Activated CD4-positive, alpha-beta memory T cell treated with anti-CD3 and anti-CD28 coated beads for 36 hours (primary cell): Measurements from ENCODE around the gene MLXIPL. TPM values are rescaled to one million over a fixed set of nuclear protein-coding genes. Genes with fewer than 3 reads are reported as not detected.
A peak's percentile ranks its signal among the peaks of the same experiment; 100 is the strongest.
"Not testable (repeated sequence)": the region's sequence is repeated elsewhere in the genome, so short reads cannot be mapped to it uniquely, and the experiment has no call there.

Source experiments
- CTCF ChIA-PET: fragments of 350-600 bp; sonication (Branson Sonifier 250); formaldehyde crosslinking; loops from one replicate; lab custom pipeline; 2021; ENCODE audit warnings: antibody characterized with exemption, inconsistent platforms; lab: Charles Lee
- POLR2A ChIA-PET: fragments of 350-600 bp; sonication (Branson Sonifier 250); formaldehyde crosslinking; loops from one replicate; lab custom pipeline; 2021; ENCODE audit warnings: antibody characterized with exemption; lab: Charles Lee
- DNase-seq: peaks from one replicate; pipeline ENCODE4 v3.0.0-alpha.2; 2020
- H3K27ac Mint-ChIP-seq: one replicate; pipeline ENCODE4 v1.8.0; 2021; ENCODE audit warnings: mixed read lengths
- H3K27me3 Mint-ChIP-seq: one replicate; pipeline ENCODE4 v1.8.0; 2021; ENCODE audit warnings: mixed read lengths
- H3K36me3 Mint-ChIP-seq: one replicate; pipeline ENCODE4 v1.8.0; 2021; ENCODE audit warnings: mixed read lengths
- H3K4me1 Mint-ChIP-seq: one replicate; pipeline ENCODE4 v1.8.0; 2021; ENCODE audit warnings: low read depth, mixed read lengths
- H3K4me3 Mint-ChIP-seq: one replicate; pipeline ENCODE4 v1.8.0; 2021; ENCODE audit warnings: mild to moderate bottlenecking, mixed read lengths
- H3K9me3 Mint-ChIP-seq: one replicate; pipeline ENCODE4 v1.8.0; 2021; ENCODE audit warnings: mixed read lengths
- intact Hi-C: fragments of 100-400 bp; cut with micrococcal nuclease; formaldehyde crosslinking; loops from one replicate; pipeline ENCODE4 v1.15.1; 2023
- total RNA-seq, 2 experiments: library from RNA; stranded (reverse); gene quantifications; one replicate each; pipeline ENCODE4 v1.2.3, GENCODE V29; 2021

The MLXIPL gene
- total RNA-seq, 2 experiments from 2014 or later = not detected

- H3K9me3 Mint-ChIP-seq, H3K4me3 Mint-ChIP-seq, H3K27ac Mint-ChIP-seq, intact Hi-C loops, H3K27me3 Mint-ChIP-seq, DNase-seq, CTCF ChIA-PET, POLR2A ChIA-PET: not testable (repeated sequence)
- Mint-ChIP-seq H3K36me3 (peaks cover 23% of the 10 kb centered on the region), H3K4me1 (peaks cover 37% of the 10 kb centered on the region)
These were observed 74.2 kb downstream of the MLXIPL start for GRCh38 chr7:73550093-73550492.

- ChIA-PET CTCF (no interaction called here), POLR2A (no interaction called here)
- DNase-seq = no peak
- Mint-ChIP-seq H3K4me3 (no peak overlapping the region), H3K27ac (peak overlapping the region; percentile 26), H3K36me3 (peaks cover 21% of the 10 kb centered on the region), H3K9me3 (no peaks in the 10 kb centered on the region), H3K27me3 (no peaks in the 10 kb centered on the region), H3K4me1 (peaks cover 31% of the 10 kb centered on the region)
- intact Hi-C loops = no loop called here
These were observed 75.1 kb downstream of the MLXIPL start for GRCh38 chr7:73549176-73549575.

- H3K36me3 Mint-ChIP-seq = peaks cover 23% of the 10 kb centered on the region
- ChIA-PET CTCF (interaction anchor here (0.6 to 0.9 kb wide), 3 partner anchors 35 to 96 kb away, joined by 3 to 4 read pairs (median 3); no protein-coding TSS in a partner anchor), POLR2A (interaction anchor here (1.5 kb wide), 1 partner anchor 9 kb away, joined by 5 read pairs; no protein-coding TSS in a partner anchor)
- H3K9me3 Mint-ChIP-seq = no peaks in the 10 kb centered on the region
- H3K4me3 Mint-ChIP-seq = no peak overlapping the region
- intact Hi-C loops = no loop called here
- H3K4me1 Mint-ChIP-seq = peaks cover 28% of the 10 kb centered on the region
- peak overlapping the region; percentile 49 for H3K27ac Mint-ChIP-seq
- no peak for DNase-seq
- H3K27me3 Mint-ChIP-seq = no peaks in the 10 kb centered on the region
These were observed 76.5 kb downstream of the MLXIPL start for GRCh38 chr7:73547841-73548240.

GRCh38 chr7:73544678-73545077 is 79.6 kb downstream of the MLXIPL start:
- H3K27ac Mint-ChIP-seq = no peak overlapping the region
- no peaks in the 10 kb centered on the region for H3K27me3 Mint-ChIP-seq
- intact Hi-C loops = no loop called here
- H3K36me3 Mint-ChIP-seq = peaks cover 32% of the 10 kb centered on the region
- H3K9me3 Mint-ChIP-seq = no peaks in the 10 kb centered on the region
- H3K4me1 Mint-ChIP-seq = peaks cover 27% of the 10 kb centered on the region
- H3K4me3 Mint-ChIP-seq = no peak overlapping the region
- CTCF ChIA-PET = no interaction called here
- DNase-seq = no peak
- POLR2A ChIA-PET = interaction anchor here (0.9 kb wide), 1 partner anchor 22 kb away, joined by 4 read pairs; the partner anchor contains the start of gene BAZ1B

Other genes starting within 250 kb of the MLXIPL start
- gene FZD9, start 190.7 kb downstream of the MLXIPL start, total RNA-seq = under 1 TPM in 1 of 2 experiments, not detected in 1; 0.10 TPM
- 10 to 100 TPM; 82.3 to 83.8 TPM for gene BAZ1B, start 102.2 kb downstream of the MLXIPL start, total RNA-seq
- gene BCL7B, start 66.8 kb downstream of the MLXIPL start, total RNA-seq = 10 to 100 TPM; 48.0 to 50.3 TPM
- gene TBL2, start 45.9 kb downstream of the MLXIPL start, total RNA-seq = 10 to 100 TPM; 23.0 to 25.3 TPM
- gene VPS37D, start 43.3 kb upstream of the MLXIPL start, total RNA-seq = under 1 TPM; 0.22 to 0.26 TPM
- 1 to 10 TPM; 6.1 to 6.3 TPM for gene DNAJC30, start 58.9 kb upstream of the MLXIPL start, total RNA-seq
- gene BUD23, start 59.1 kb upstream of the MLXIPL start, total RNA-seq = 10 to 100 TPM; 92.0 to 94.0 TPM
- gene STX1A, start 95.1 kb upstream of the MLXIPL start, total RNA-seq = 10 to 100 TPM; 31.8 to 39.2 TPM
- gene ABHD11, start 114.3 kb upstream of the MLXIPL start, total RNA-seq = 10 to 100 TPM; 14.7 to 16.8 TPM
- not detected for gene CLDN3, start 145.7 kb upstream of the MLXIPL start, total RNA-seq
- gene CLDN4, start 206.5 kb upstream of the MLXIPL start, total RNA-seq = under 1 TPM; 0.14 to 0.17 TPM
- gene METTL27, start 218.0 kb upstream of the MLXIPL start, total RNA-seq = 1 to 10 TPM; 1.7 to 2.3 TPM
- not detected for gene TMEM270, start 236.6 kb upstream of the MLXIPL start, total RNA-seq